Skin epidermis (tissue), 12 donors: ENCODE results near the gene THYN1.

Experiments
- H3K27ac ChIP-seq, 21 experiments: fragments of 200-600 bp; sonication (generic) in 11 of 21; one replicate each; pipeline ENCODE4 v1.5.0; 2020; ENCODE audit warnings: mild to moderate bottlenecking in 3 of 21, inconsistent platforms in 2 of 21, moderate library complexity in 2 of 21
- H3K4me3 ChIP-seq, 7 experiments: fragments of 200-600 bp; sonication (generic) in 2 of 7; one replicate each; pipeline ENCODE4 v1.5.0; 2020; ENCODE audit warnings: inconsistent platforms in 2 of 7, mild to moderate bottlenecking in 2 of 7, moderate library complexity in 1 of 7

The THYN1 gene

GRCh38 chr11:134252346-134253187 is 585 bp downstream of the THYN1 start:
- H3K27ac ChIP-seq, result peak overlapping the region in 18 of 21 experiments; percentile 26 to 93 (median 82)

GRCh38 chr11:134250675-134251074 is 2.5 kb downstream of the THYN1 start:
- Histone ChIP-seq H3K4me3 (no peak overlapping the region), H3K27ac (no peak overlapping the region)

More at GRCh38 chr11:134252346-134253187, 585 bp downstream of the THYN1 start:
- H3K4me3 ChIP-seq, result peak overlapping the region; percentile 63 to 97 (median 90)

- Histone ChIP-seq H3K4me3 (no peak overlapping the region), H3K27ac (no peak overlapping the region)
Observed at GRCh38 chr11:134250246-134250645, 2.9 kb downstream of the THYN1 start.

- no peak overlapping the region for H3K27ac ChIP-seq
- H3K4me3 ChIP-seq, result no peak overlapping the region
Observed at GRCh38 chr11:134248910-134249480, 4.2 kb downstream of the THYN1 start.

GRCh38 chr11:134246678-134247077 is 6.5 kb downstream of the THYN1 start:
- H3K27ac ChIP-seq, result no peak overlapping the region
- H3K4me3 ChIP-seq, result no peak overlapping the region

GRCh38 chr11:134246100-134246499 is 7.1 kb downstream of the THYN1 start:
- H3K4me3 ChIP-seq, result no peak overlapping the region
- H3K27ac ChIP-seq, result no peak overlapping the region

GRCh38 chr11:134245434-134245833 is 7.7 kb downstream of the THYN1 start:
- H3K4me3 ChIP-seq, result no peak overlapping the region

GRCh38 chr11:134244593-134244992 is 8.6 kb downstream of the THYN1 start:
- Histone ChIP-seq H3K27ac (no peak overlapping the region), H3K4me3 (no peak overlapping the region)

More at GRCh38 chr11:134245434-134245833, 7.7 kb downstream of the THYN1 start:
- no peak overlapping the region for H3K27ac ChIP-seq

- H3K27ac ChIP-seq, result no peak overlapping the region
Observed at GRCh38 chr11:134243913-134244312, 9.2 kb downstream of the THYN1 start.

GRCh38 chr11:134242376-134242775 is 10.8 kb downstream of the THYN1 start:
- no peak overlapping the region for H3K4me3 ChIP-seq
- H3K27ac ChIP-seq, result no peak overlapping the region

More at GRCh38 chr11:134243913-134244312, 9.2 kb downstream of the THYN1 start:
- no peak overlapping the region for H3K4me3 ChIP-seq

GRCh38 chr11:134240592-134240991 is 12.6 kb downstream of the THYN1 start:
- H3K4me3 ChIP-seq, result no peak overlapping the region
- H3K27ac ChIP-seq, result no peak overlapping the region

- Histone ChIP-seq H3K4me3 (no peak overlapping the region), H3K27ac (no peak overlapping the region)
Observed at GRCh38 chr11:134238956-134239355, 14.2 kb downstream of the THYN1 start.

GRCh38 chr11:134237557-134237922 is 15.6 kb downstream of the THYN1 start:
- Histone ChIP-seq H3K27ac (no peak overlapping the region), H3K4me3 (no peak overlapping the region)

- no peak overlapping the region for H3K4me3 ChIP-seq
- H3K27ac ChIP-seq, result no peak overlapping the region
Observed at GRCh38 chr11:134236834-134237556, 16.2 kb downstream of the THYN1 start.

- Histone ChIP-seq H3K4me3 (no peak overlapping the region), H3K27ac (no peak overlapping the region)
Observed at GRCh38 chr11:134235399-134235798, 17.8 kb downstream of the THYN1 start.

GRCh38 chr11:134233729-134234179 is 19.4 kb downstream of the THYN1 start:
- H3K27ac ChIP-seq, result no peak overlapping the region
- H3K4me3 ChIP-seq, result no peak overlapping the region

- H3K27ac ChIP-seq, result peak overlapping the region in 1 of 21 experiments; percentile 22
- no peak overlapping the region for H3K4me3 ChIP-seq
Observed at GRCh38 chr11:134231958-134232659, 21.0 kb downstream of the THYN1 start.

GRCh38 chr11:134230339-134230738 is 22.8 kb downstream of the THYN1 start:
- no peak overlapping the region for H3K4me3 ChIP-seq
- peak overlapping the region in 1 of 21 experiments; percentile 14 for H3K27ac ChIP-seq

- Histone ChIP-seq H3K4me3 (no peak overlapping the region), H3K27ac (peak overlapping the region in 3 of 21 experiments; percentile 2 to 17 (median 14))
Observed at GRCh38 chr11:134229126-134229790, 23.9 kb downstream of the THYN1 start.
